Glutamatergic neuron (in vitro differentiated cells): ENCODE measurements around the gene HSPA12A. TPM values are rescaled to one million over a fixed set of nuclear protein-coding genes. Genes with fewer than 3 reads are reported as not detected.

Source experiments
- DNase-seq: peaks from one replicate; pipeline ENCODE4 v3.0.0; 2022
- H3K27ac Mint-ChIP-seq: one replicate; pipeline ENCODE4 v1.8.0; 2020; ENCODE audit warnings: mild to moderate bottlenecking, mixed read lengths, inconsistent platforms; ENCODE audit not compliant: unreplicated experiment
- H3K27me3 Mint-ChIP-seq: one replicate; pipeline ENCODE4 v1.8.0; 2020; ENCODE audit warnings: mild to moderate bottlenecking, moderate library complexity, mixed read lengths, inconsistent platforms; ENCODE audit not compliant: unreplicated experiment
- H3K36me3 Mint-ChIP-seq: one replicate; pipeline ENCODE4 v1.8.0; 2020; ENCODE audit warnings: mild to moderate bottlenecking, mixed read lengths, inconsistent platforms; ENCODE audit not compliant: unreplicated experiment
- H3K4me1 Mint-ChIP-seq: one replicate; pipeline ENCODE4 v1.8.0; 2020; ENCODE audit warnings: mild to moderate bottlenecking, low read depth, mixed read lengths, inconsistent platforms; ENCODE audit not compliant: unreplicated experiment
- H3K4me3 Mint-ChIP-seq: one replicate; pipeline ENCODE4 v1.8.0; 2020; ENCODE audit warnings: mild to moderate bottlenecking, mixed read lengths, inconsistent platforms; ENCODE audit not compliant: unreplicated experiment
- H3K9me3 Mint-ChIP-seq: one replicate; pipeline ENCODE4 v1.8.0; 2020; ENCODE audit warnings: mild to moderate bottlenecking, moderate library complexity, mixed read lengths, inconsistent platforms; ENCODE audit not compliant: unreplicated experiment
- CTCF ChIP-seq: fragments of 200-600 bp; sonication (generic); IDR thresholded peaks from one replicate; pipeline ENCODE4 v1.5.0; 2021; ENCODE audit not compliant: partially characterized antibody, unreplicated experiment
- total RNA-seq: library from RNA; stranded (reverse); fragmentation: NEBNext Ultra II Directional; extraction: Animal tissue kit (Norgen Biotek cat#: 25700); gene quantifications from one replicate; pipeline ENCODE4 v1.2.1, GENCODE V29; 2021; ENCODE audit not compliant: unreplicated experiment

HSPA12A gene
- total RNA-seq, 1 donor from 2014 or later: 75.0 TPM

- Mint-ChIP-seq H3K36me3 (peaks cover 7% of the 10 kb centered on the region), H3K27ac (no peak overlapping the region), H3K27me3 (peaks cover 7% of the 10 kb centered on the region), H3K4me3 (no peak overlapping the region), H3K9me3 (no peaks in the 10 kb centered on the region), H3K4me1 (peaks cover 5% of the 10 kb centered on the region)
- no peak for TF ChIP-seq CTCF
- no peak for DNase-seq
Observed at GRCh38 chr10:116684781-116685180, 57.6 kb downstream of the HSPA12A start.

GRCh38 chr10:116683821-116684220, 58.5 kb downstream of the HSPA12A start:
- Mint-ChIP-seq H3K27me3 (peaks cover 7% of the 10 kb centered on the region), H3K36me3 (peaks cover 7% of the 10 kb centered on the region), H3K4me3 (no peak overlapping the region), H3K9me3 (no peaks in the 10 kb centered on the region), H3K4me1 (peaks cover 5% of the 10 kb centered on the region), H3K27ac (no peak overlapping the region)
- no peak for DNase-seq
- TF ChIP-seq CTCF: no peak

- no peak for TF ChIP-seq CTCF
- H3K36me3 Mint-ChIP-seq: peaks cover 6% of the 10 kb centered on the region
- H3K9me3 Mint-ChIP-seq: no peaks in the 10 kb centered on the region
- H3K27me3 Mint-ChIP-seq: peaks cover 7% of the 10 kb centered on the region
- no peak overlapping the region for H3K27ac Mint-ChIP-seq
- H3K4me3 Mint-ChIP-seq: no peak overlapping the region
- DNase-seq: no peak
- peaks cover 3% of the 10 kb centered on the region for H3K4me1 Mint-ChIP-seq
Observed at GRCh38 chr10:116683166-116683565, 59.2 kb downstream of the HSPA12A start.

- Mint-ChIP-seq H3K9me3 (no peaks in the 10 kb centered on the region), H3K27me3 (peaks cover 8% of the 10 kb centered on the region), H3K4me1 (no peaks in the 10 kb centered on the region), H3K4me3 (no peak overlapping the region), H3K36me3 (peaks cover 6% of the 10 kb centered on the region), H3K27ac (no peak overlapping the region)
- no peak for DNase-seq
- TF ChIP-seq CTCF: no peak
Observed at GRCh38 chr10:116679351-116679750, 63.0 kb downstream of the HSPA12A start.

- no peaks in the 10 kb centered on the region for H3K4me1 Mint-ChIP-seq
- no peak for DNase-seq
- no peak for TF ChIP-seq CTCF
Observed at GRCh38 chr10:116676633-116677032, 65.7 kb downstream of the HSPA12A start.

More at GRCh38 chr10:116676633-116677032, 65.7 kb downstream of the HSPA12A start:
- Mint-ChIP-seq H3K4me3 (no peak overlapping the region), H3K9me3 (no peaks in the 10 kb centered on the region), H3K27me3 (peaks cover 7% of the 10 kb centered on the region), H3K36me3 (peaks cover 6% of the 10 kb centered on the region), H3K27ac (no peak overlapping the region)
